ENCODE measurements around the gene HPCA.

HPCA gene

DNA sequence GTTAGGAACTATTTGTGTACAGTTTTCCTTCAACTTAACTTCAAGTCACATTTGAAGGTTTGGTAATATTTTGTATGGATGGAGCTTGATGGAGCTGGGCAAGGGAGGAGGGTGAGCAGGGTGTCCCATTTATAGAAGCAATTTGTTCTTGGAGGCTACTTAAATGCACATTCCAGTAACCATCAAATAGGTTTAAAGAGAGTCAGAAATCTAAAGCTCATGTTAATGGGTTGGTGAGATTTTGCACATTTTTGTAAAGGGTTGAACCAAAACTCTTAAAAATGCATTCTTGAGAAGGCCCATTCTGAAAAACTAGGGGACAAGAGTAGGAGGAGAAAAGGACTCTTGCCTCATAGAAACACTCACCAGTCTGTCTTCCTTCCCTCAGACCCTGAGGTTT is 25.7 kb upstream of the HPCA start:
- POLR2A ChIA-PET = no interaction called here
- CTCF ChIA-PET = no interaction called here
- DNase-seq (ENCODE audit: extremely low spot score) = no peak
- TF ChIP-seq FOXM1 (IDR thresholded peaks at IDR 0.05; ENCODE audit: borderline replicate concordance) (no peak), LEF1 (IDR thresholded peaks at IDR 0.05; ENCODE audit: borderline replicate concordance) (no peak), SUZ12 (IDR thresholded peaks at IDR 0.05) (no peak)

DNA sequence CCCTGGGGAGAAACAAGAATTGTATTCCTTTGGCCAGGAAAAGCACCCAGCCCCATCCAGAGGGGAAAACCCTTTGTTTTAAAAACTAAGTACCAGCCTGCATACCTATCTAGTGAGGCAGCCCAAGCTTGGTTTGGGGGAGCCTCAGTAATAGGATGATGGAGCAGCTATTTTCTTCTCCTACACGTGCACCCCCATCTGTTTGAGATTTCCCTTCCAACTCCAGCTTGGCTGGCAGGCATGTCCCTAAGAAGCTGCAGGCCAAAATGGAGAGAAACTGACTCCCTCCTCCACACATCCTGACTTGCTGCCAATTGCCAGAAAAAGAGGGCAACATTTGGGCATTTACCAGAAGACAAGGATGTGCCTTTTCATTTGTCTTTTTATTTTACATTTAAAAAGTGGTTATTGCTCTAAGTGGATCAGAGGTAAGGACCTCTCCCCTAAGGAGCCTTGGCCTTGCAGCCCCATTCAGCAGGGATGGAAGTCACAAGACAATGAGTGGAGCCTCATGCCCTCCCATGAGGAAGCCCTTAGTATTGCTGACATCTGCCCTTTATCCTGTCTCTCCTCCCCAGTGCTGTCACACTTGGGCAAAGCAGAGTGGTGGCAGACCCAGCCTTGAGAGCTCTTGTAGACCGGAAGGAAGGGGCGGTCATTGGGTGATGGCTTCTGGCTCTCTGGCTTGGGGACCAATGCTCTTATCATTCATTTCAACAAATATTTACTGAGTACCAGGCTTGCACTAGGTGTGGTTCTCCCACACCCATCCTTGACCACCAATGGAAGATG is 24.2 kb upstream of the HPCA start:
- TF ChIP-seq CTBP1 (IDR thresholded peaks at IDR 0.05; ENCODE audit: borderline replicate concordance) (no peak), BHLHE40 (IDR thresholded peaks at IDR 0.05; ENCODE audit: borderline replicate concordance) (no peak), SUZ12 (IDR thresholded peaks at IDR 0.05) (no peak)
- POLR2A ChIA-PET = interaction anchor here (1.4 kb wide), 1 partner anchor 9 kb away, joined by 3 read pairs; no protein-coding TSS in a partner anchor
- CTCF ChIA-PET = interaction anchor here (0.7 to 1.4 kb wide), 2 partner anchors 10 to 176 kb away, joined by 4 read pairs; no protein-coding TSS in a partner anchor
- no peak for DNase-seq (ENCODE audit: extremely low spot score)

GRCh38 chr1:32863218-32863880 is 22.9 kb upstream of the HPCA start:
- CTCF ChIA-PET = interaction anchor here (1.4 kb wide), 1 partner anchor 8 kb away, joined by 4 read pairs; no protein-coding TSS in a partner anchor
- POLR2A ChIA-PET = interaction anchor here (1.2 kb wide), 1 partner anchor 12 kb away, joined by 3 read pairs; no protein-coding TSS in a partner anchor
- TF ChIP-seq SUZ12 (IDR thresholded peaks at IDR 0.05) = no peak
- TF ChIP-seq NFRKB (IDR thresholded peaks at IDR 0.05) = no peak
- TF ChIP-seq CTBP1 (IDR thresholded peaks at IDR 0.05; ENCODE audit: borderline replicate concordance) = no peak
- no peak for TF ChIP-seq LEF1 (IDR thresholded peaks at IDR 0.05; ENCODE audit: borderline replicate concordance)
- no peak for TF ChIP-seq TARDBP (IDR thresholded peaks at IDR 0.05)
- no peak for TF ChIP-seq ARNT (IDR thresholded peaks at IDR 0.05)
- TF ChIP-seq SP1 (IDR thresholded peaks at IDR 0.05) = no peak
- TF ChIP-seq BHLHE40 (IDR thresholded peaks at IDR 0.05; ENCODE audit: borderline replicate concordance) = no peak
- TF ChIP-seq L3MBTL2 (conservative IDR thresholded peaks at IDR 0.05) = no peak
- TF ChIP-seq, protein P1, sequence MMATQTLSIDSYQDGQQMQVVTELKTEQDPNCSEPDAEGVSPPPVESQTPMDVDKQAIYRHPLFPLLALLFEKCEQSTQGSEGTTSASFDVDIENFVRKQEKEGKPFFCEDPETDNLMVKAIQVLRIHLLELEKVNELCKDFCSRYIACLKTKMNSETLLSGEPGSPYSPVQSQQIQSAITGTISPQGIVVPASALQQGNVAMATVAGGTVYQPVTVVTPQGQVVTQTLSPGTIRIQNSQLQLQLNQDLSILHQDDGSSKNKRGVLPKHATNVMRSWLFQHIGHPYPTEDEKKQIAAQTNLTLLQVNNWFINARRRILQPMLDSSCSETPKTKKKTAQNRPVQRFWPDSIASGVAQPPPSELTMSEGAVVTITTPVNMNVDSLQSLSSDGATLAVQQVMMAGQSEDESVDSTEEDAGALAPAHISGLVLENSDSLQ (IDR thresholded peaks at IDR 0.05) = no peak
- TF ChIP-seq ELF4 (IDR thresholded peaks at IDR 0.05) = no peak
- TF ChIP-seq HDGF (IDR thresholded peaks at IDR 0.05; ENCODE audit: borderline replicate concordance) = no peak
- TF ChIP-seq FOXK2 (IDR thresholded peaks at IDR 0.05) = no peak
- DNase-seq (ENCODE audit: extremely low spot score) = no peak

GRCh38 chr1:32863881-32864245 is 22.4 kb upstream of the HPCA start:
- TF ChIP-seq L3MBTL2 (conservative IDR thresholded peaks at IDR 0.05) = no peak
- no peak for TF ChIP-seq FOXK2 (IDR thresholded peaks at IDR 0.05)
- TF ChIP-seq ELF4 (IDR thresholded peaks at IDR 0.05) = no peak
- TF ChIP-seq ZNF384 (IDR thresholded peaks at IDR 0.05) = no peak
- no peak for TF ChIP-seq ARNT (IDR thresholded peaks at IDR 0.05)
- TF ChIP-seq FOXM1 (IDR thresholded peaks at IDR 0.05; ENCODE audit: borderline replicate concordance) = no peak
- TF ChIP-seq, protein P1 (IDR thresholded peaks at IDR 0.05) = no peak
- no peak for TF ChIP-seq SUZ12 (IDR thresholded peaks at IDR 0.05)
- no peak for TF ChIP-seq HDGF (IDR thresholded peaks at IDR 0.05; ENCODE audit: borderline replicate concordance)
- TF ChIP-seq BHLHE40 (IDR thresholded peaks at IDR 0.05; ENCODE audit: borderline replicate concordance) = no peak
- no peak for TF ChIP-seq NFRKB (IDR thresholded peaks at IDR 0.05)
- TF ChIP-seq FOXA1 (IDR thresholded peaks at IDR 0.05) = no peak
- TF ChIP-seq LEF1 (IDR thresholded peaks at IDR 0.05; ENCODE audit: borderline replicate concordance) = no peak
- no peak for TF ChIP-seq SP1 (IDR thresholded peaks at IDR 0.05)
- no peak for TF ChIP-seq CTBP1 (IDR thresholded peaks at IDR 0.05; ENCODE audit: borderline replicate concordance)
- TF ChIP-seq TARDBP (IDR thresholded peaks at IDR 0.05) = no peak
- no peak for DNase-seq (ENCODE audit: extremely low spot score)
- CTCF ChIA-PET = interaction anchor here (1.4 kb wide), 1 partner anchor 8 kb away, joined by 4 read pairs; no protein-coding TSS in a partner anchor
- POLR2A ChIA-PET = interaction anchor here (1.2 kb wide), 1 partner anchor 13 kb away, joined by 3 read pairs; no protein-coding TSS in a partner anchor

DNA sequence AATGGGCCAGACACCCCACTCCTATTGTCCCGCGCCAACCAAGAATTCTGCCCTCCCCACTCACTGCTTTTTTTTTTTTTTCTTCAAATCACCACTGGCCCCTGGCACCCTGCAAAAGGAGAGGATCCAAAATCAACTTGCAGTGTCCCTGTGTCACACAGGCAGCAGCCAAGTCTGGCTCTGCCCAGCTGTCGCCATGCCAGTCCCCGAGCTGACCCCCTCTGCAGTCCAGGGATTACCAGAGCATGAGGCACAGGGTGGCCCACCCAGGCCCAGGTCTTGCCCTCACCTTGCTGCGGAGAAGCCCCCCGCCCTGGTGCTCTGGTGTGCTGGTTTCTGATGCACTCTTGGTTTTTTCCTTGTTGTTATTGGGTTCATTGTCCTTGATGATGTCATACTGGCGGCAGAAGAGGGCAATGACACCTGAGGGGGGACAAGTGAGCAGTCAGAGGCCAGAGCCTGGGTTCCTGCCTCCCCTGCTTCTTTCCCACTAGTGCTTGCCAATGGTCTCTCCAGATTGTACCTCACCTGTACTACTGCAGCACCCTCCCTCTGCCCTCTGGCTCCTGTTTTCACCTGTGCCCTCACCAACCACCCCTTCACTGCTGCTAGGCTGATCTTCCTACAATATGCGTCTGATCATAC is 21.8 kb upstream of the HPCA start:
- DNase-seq (ENCODE audit: extremely low spot score) = no peak
- TF ChIP-seq ELF4 (IDR thresholded peaks at IDR 0.05) (no peak), SUZ12 (IDR thresholded peaks at IDR 0.05) (no peak), FOXA1 (IDR thresholded peaks at IDR 0.05) (no peak), FOXK2 (IDR thresholded peaks at IDR 0.05) (no peak), FOXM1 (IDR thresholded peaks at IDR 0.05; ENCODE audit: borderline replicate concordance) (no peak), TARDBP (IDR thresholded peaks at IDR 0.05) (no peak), HDGF (IDR thresholded peaks at IDR 0.05; ENCODE audit: borderline replicate concordance) (no peak), SP1 (IDR thresholded peaks at IDR 0.05) (no peak), CTBP1 (IDR thresholded peaks at IDR 0.05; ENCODE audit: borderline replicate concordance) (no peak), NFRKB (IDR thresholded peaks at IDR 0.05) (no peak), LEF1 (IDR thresholded peaks at IDR 0.05; ENCODE audit: borderline replicate concordance) (no peak)
- TF ChIP-seq, protein P1 (IDR thresholded peaks at IDR 0.05) = no peak
- CTCF ChIA-PET = no interaction called here
- POLR2A ChIA-PET = no interaction called here

Measured in HEK293T (cell line).